D721Med (cell line): ENCODE measurements around the gene GFRAL.
A peak's percentile ranks its signal among the peaks of the same experiment; 100 is the strongest.
"Not testable (repeated sequence)": the region's sequence is repeated elsewhere in the genome, so short reads cannot be mapped to it uniquely, and the experiment has no call there.

Source experiments
- DNase-seq: peaks from one replicate; pipeline ENCODE4 v3.0.0; 2011; ENCODE audit warnings: low spot score; ENCODE audit not compliant: insufficient read length
- FAIRE-seq: peaks from 2 replicates; lab custom pipeline; 2011; peaks lifted over from hg19 to GRCh38; lab: Jason Lieb, UNC
- TF ChIP-seq, protein P1 (sequence below): IDR thresholded peaks from 2 replicates; pipeline ENCODE4 v1.5.1; 2012; ENCODE audit warnings: mild to moderate bottlenecking, control low read depth; ENCODE audit not compliant: insufficient read depth; ENCODE audit errors: missing control alignments

The GFRAL gene, protein sequence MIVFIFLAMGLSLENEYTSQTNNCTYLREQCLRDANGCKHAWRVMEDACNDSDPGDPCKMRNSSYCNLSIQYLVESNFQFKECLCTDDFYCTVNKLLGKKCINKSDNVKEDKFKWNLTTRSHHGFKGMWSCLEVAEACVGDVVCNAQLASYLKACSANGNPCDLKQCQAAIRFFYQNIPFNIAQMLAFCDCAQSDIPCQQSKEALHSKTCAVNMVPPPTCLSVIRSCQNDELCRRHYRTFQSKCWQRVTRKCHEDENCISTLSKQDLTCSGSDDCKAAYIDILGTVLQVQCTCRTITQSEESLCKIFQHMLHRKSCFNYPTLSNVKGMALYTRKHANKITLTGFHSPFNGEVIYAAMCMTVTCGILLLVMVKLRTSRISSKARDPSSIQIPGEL

GRCh38 chr6:55327169-55327568, at the start of gene GFRAL:
GFRAL (plus strand) TSS chr6:55327469; CDS start chr6:55327555, 86 bp downstream.
- TF ChIP-seq, protein P1, sequence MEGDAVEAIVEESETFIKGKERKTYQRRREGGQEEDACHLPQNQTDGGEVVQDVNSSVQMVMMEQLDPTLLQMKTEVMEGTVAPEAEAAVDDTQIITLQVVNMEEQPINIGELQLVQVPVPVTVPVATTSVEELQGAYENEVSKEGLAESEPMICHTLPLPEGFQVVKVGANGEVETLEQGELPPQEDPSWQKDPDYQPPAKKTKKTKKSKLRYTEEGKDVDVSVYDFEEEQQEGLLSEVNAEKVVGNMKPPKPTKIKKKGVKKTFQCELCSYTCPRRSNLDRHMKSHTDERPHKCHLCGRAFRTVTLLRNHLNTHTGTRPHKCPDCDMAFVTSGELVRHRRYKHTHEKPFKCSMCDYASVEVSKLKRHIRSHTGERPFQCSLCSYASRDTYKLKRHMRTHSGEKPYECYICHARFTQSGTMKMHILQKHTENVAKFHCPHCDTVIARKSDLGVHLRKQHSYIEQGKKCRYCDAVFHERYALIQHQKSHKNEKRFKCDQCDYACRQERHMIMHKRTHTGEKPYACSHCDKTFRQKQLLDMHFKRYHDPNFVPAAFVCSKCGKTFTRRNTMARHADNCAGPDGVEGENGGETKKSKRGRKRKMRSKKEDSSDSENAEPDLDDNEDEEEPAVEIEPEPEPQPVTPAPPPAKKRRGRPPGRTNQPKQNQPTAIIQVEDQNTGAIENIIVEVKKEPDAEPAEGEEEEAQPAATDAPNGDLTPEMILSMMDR, result no peak
- no peak for FAIRE-seq
- no peak for DNase-seq

DNA sequence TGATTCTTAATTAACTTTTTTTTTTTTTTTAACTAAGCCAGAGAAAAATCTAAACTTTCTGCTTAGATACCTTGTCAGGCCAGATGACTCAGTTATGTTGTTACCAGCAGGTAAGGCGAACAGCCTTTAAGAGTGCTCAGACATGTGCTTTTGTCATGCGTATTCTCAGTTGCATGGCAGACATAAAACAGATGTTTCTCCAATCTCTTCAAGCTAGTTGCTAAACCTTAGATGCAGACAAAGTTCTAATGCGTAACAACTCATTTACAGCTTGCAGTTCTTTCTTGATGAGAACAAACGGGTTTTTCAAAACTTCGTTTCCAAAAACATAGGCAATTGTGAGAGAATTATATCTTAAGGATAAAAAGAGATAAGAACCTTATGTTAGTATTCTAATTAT, 49.6 kb upstream of the GFRAL start:
- DNase-seq (no peak), FAIRE-seq (no peak)
- TF ChIP-seq, protein P1, result no peak

GRCh38 chr6:55281215-55281614, 46.1 kb upstream of the GFRAL start:
- TF ChIP-seq, protein P1, result no peak
- DNase-seq (no peak), FAIRE-seq (peak; percentile 48)

GRCh38 chr6:55282115-55282514, 45.2 kb upstream of the GFRAL start:
- TF ChIP-seq, protein P1, result no peak
- DNase-seq, result no peak
- FAIRE-seq, result no peak

DNA sequence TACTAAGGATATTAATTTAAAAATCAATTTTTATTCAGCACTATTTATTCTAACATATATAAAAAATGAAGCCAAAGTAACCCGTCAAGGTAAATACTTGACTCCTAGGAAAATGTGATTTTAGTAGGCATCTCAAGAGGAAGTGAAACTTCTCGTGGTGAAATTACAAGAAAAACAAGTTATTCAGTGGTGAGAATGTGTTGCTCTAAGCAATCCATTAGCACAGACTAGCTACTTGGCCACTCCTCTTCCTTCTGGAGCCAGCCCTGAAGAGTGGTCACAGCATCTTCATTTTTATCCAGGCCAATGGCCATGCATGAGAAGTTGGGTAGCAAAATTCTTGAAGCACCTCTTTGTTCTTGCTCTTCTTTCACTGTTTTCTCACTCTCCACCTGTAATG, 40.4 kb upstream of the GFRAL start:
- no peak for FAIRE-seq

GRCh38 chr6:55290736-55291135, 36.5 kb upstream of the GFRAL start:
- DNase-seq (no peak), FAIRE-seq (no peak)
- TF ChIP-seq, protein P1, result no peak

More for the DNA sequence above, 40.4 kb upstream of the GFRAL start:
- DNase-seq, result no peak
- TF ChIP-seq, protein P1, result no peak

- no peak for FAIRE-seq
- TF ChIP-seq, protein P1, result peak; percentile 8
Measured at GRCh38 chr6:55293116-55293515, 34.2 kb upstream of the GFRAL start.

DNA sequence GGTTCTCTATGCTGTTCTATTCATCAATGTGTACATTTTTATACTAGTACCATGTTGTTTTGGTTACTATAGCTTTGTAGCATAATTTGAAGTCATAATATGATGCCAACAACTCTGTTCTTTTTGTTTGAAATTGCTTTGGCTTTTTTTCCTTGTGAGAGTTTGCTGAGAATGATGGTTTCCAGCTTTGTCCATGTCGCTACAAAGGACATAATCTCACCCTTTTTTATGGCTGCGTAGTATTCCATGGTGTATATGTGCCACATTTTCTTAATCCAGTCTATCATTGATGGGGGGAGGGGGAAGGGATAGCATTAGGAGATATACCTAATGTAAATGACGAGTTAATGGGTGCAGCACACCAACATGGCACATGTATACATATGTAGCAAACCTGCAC, 30.1 kb upstream of the GFRAL start:
- DNase-seq, FAIRE-seq: not testable (repeated sequence)

More at GRCh38 chr6:55293116-55293515, 34.2 kb upstream of the GFRAL start:
- DNase-seq, result no peak
